HS-5 (cell line): ENCODE data around the gene RUNX3.
A peak's percentile ranks its signal among the peaks of the same experiment; 100 is the strongest.
"Not testable (repeated sequence)": the region's sequence is repeated elsewhere in the genome, so short reads cannot be mapped to it uniquely, and the experiment has no call there.

Source experiments
- DNase-seq: peaks from one replicate; pipeline ENCODE4 v3.0.0-alpha.2; 2012; ENCODE audit warnings: low read depth

The RUNX3 gene

GRCh38 chr1:24900985-24901781, 28.9 kb downstream of the RUNX3 start:
- no peak for DNase-seq

GRCh38 chr1:24900486-24900849, 29.6 kb downstream of the RUNX3 start:
- no peak for DNase-seq

- no peak for DNase-seq
Observed at GRCh38 chr1:24899581-24900485, 30.2 kb downstream of the RUNX3 start.

GRCh38 chr1:24898909-24899439, 31.1 kb downstream of the RUNX3 start:
- DNase-seq: no peak

GRCh38 chr1:24898152-24898908, 31.7 kb downstream of the RUNX3 start:
- no peak for DNase-seq

GRCh38 chr1:24897263-24898151, 32.6 kb downstream of the RUNX3 start:
- DNase-seq: no peak

- no peak for DNase-seq
Observed at GRCh38 chr1:24896596-24897262, 33.3 kb downstream of the RUNX3 start.

GRCh38 chr1:24896176-24896575, 33.9 kb downstream of the RUNX3 start:
- no peak for DNase-seq

- DNase-seq: no peak
Observed at GRCh38 chr1:24895511-24895910, 34.6 kb downstream of the RUNX3 start.

- DNase-seq: no peak
Observed at GRCh38 chr1:24894002-24894401, 36.1 kb downstream of the RUNX3 start.

- no peak for DNase-seq
Observed at GRCh38 chr1:24893431-24893830, 36.6 kb downstream of the RUNX3 start.

- DNase-seq: no peak
Observed at GRCh38 chr1:24892188-24893153, 37.6 kb downstream of the RUNX3 start.

GRCh38 chr1:24891367-24891766, 38.7 kb downstream of the RUNX3 start:
- not testable (repeated sequence) for DNase-seq

GRCh38 chr1:24890887-24891286, 39.2 kb downstream of the RUNX3 start:
- DNase-seq: no peak

GRCh38 chr1:24888971-24889676, 41.0 kb downstream of the RUNX3 start:
- peak; percentile 15 for DNase-seq

- no peak for DNase-seq
Observed at GRCh38 chr1:24888061-24888970, 41.8 kb downstream of the RUNX3 start.

- DNase-seq: no peak
Observed at GRCh38 chr1:24886241-24886640, 43.8 kb downstream of the RUNX3 start.

GRCh38 chr1:24884751-24885150, 45.3 kb downstream of the RUNX3 start:
- DNase-seq: no peak
